HCT116 (cell line): ENCODE data around the gene SPRR1A. TPM values are rescaled to one million over a fixed set of nuclear protein-coding genes. Genes with fewer than 3 reads are reported as not detected.
A peak's percentile ranks its signal among the peaks of the same experiment; 100 is the strongest.

Experiments
- ATAC-seq: fragments of 200-7000 bp; cut with Tn5 transposase; 2 replicates; pipeline ENCODE4 v1.9.1; 2020; ENCODE audit warnings: mild to moderate bottlenecking, moderate library complexity
- BruUV-seq: library from RNA; stranded (reverse); fragments of 400-500 nt; replicated peaks from 2 replicates; lab custom pipeline; 2021; lab: Mats Ljungman, UMichigan
- CTCF ChIA-PET: fragments of 300-600 bp; sonication (Branson Sonifier 250); formaldehyde crosslinking; loops from one replicate; lab custom pipeline; 2021; ENCODE audit warnings: antibody characterized with exemption; lab: Charles Lee
- POLR2A ChIA-PET: fragments of 300-600, 350-600 bp; sonication (Branson Sonifier 250); formaldehyde crosslinking; loops from one replicate; lab custom pipeline; 2021; ENCODE audit warnings: antibody characterized with exemption; lab: Charles Lee
- RAD21 ChIA-PET, 2 experiments: fragments of 300-600 bp; sonication (Branson Sonifier 250); formaldehyde crosslinking; loops; one replicate each; lab custom pipeline; 2023; ENCODE audit warnings: low total read pairs in 2 of 2; ENCODE audit not compliant: uncharacterized antibody in 2 of 2, unreplicated experiment in 2 of 2, low non-redundant PET in 1 of 2; lab: Charles Lee
- DNase-seq: peaks from one replicate; pipeline ENCODE4 v3.0.0-alpha.2; 2010; ENCODE audit warnings: low read depth, low spot score
- H2AFZ ChIP-seq: fragments of 200-600 bp; shearing (Covaris generic), sonication (generic); 2 replicates; pipeline ENCODE4 v1.6.1; 2017; ENCODE audit warnings: low read depth, mixed run types, mixed read lengths, antibody characterized with exemption, low read length; ENCODE audit not compliant: poor library complexity, severe bottlenecking
- H3K27ac ChIP-seq: 2 replicates; pipeline ENCODE4 v1.5.1; 2012; ENCODE audit warnings: low read depth, low read length
- H3K27me3 ChIP-seq: fragments of 200-600 bp; sonication (generic); 2 replicates; pipeline ENCODE4 v1.6.1; 2016; ENCODE audit warnings: mixed run types, low read length, mixed read lengths; ENCODE audit not compliant: insufficient read depth
- H3K36me3 ChIP-seq, 2 experiments: fragments of 200-500 bp in 1 of 2; fragments of 200-600 bp in 1 of 2; sonication (Bioruptor generic) in 1 of 2; sonication (generic) in 1 of 2; 2 replicates each; pipeline versions ENCODE4 v1.5.1 to v1.6.1; 2014 to 2016; ENCODE audit warnings: low read length in 2 of 2, inconsistent platforms in 1 of 2, mixed read lengths in 1 of 2, mixed run types in 1 of 2; ENCODE audit not compliant: insufficient read depth in 2 of 2, control insufficient read depth in 1 of 2
- H3K4me1 ChIP-seq, 2 experiments: fragments of 200-600 bp in 1 of 2; sonication (generic) in 1 of 2; 2 replicates each; pipeline versions ENCODE4 v1.5.1 to v1.6.1; 2012 to 2017; ENCODE audit warnings: low read length in 2 of 2, inconsistent platforms in 1 of 2, mild to moderate bottlenecking in 1 of 2, mixed read lengths in 1 of 2, mixed run types in 1 of 2, moderate library complexity in 1 of 2; ENCODE audit not compliant: insufficient read depth in 2 of 2, control insufficient read depth in 1 of 2
- H3K4me2 ChIP-seq: fragments of 200-600 bp; sonication (generic); 2 replicates; pipeline ENCODE4 v1.6.1; 2017; ENCODE audit warnings: mixed run types, low read length, mixed read lengths
- H3K4me3 ChIP-seq, 2 experiments: fragments of 200-600 bp in 1 of 2; sonication (generic) in 1 of 2; replicated peaks in 1 of 2; 2 replicates each; pipeline ENCODE4 v1.5.1; 2011 to 2016; ENCODE audit warnings: low read length in 2 of 2, control low read depth in 1 of 2, low read depth in 1 of 2, mild to moderate bottlenecking in 1 of 2, mixed read lengths in 1 of 2, mixed run types in 1 of 2
- H3K79me2 ChIP-seq: fragments of 200-600 bp; sonication (generic); 2 replicates; pipeline ENCODE4 v1.6.1; 2017; ENCODE audit warnings: mild to moderate bottlenecking, mixed run types, low read length, moderate library complexity, mixed read lengths; ENCODE audit not compliant: insufficient read depth
- H3K9ac ChIP-seq: fragments of 200-600 bp; sonication (generic); 2 replicates; pipeline ENCODE4 v1.6.1; 2016; ENCODE audit warnings: low read length, mixed read lengths
- H3K9me2 ChIP-seq: fragments of 200-600 bp; sonication (generic), shearing (Covaris generic); 2 replicates; pipeline ENCODE4 v1.6.1; 2017; ENCODE audit warnings: mixed run types, mild to moderate bottlenecking, moderate library complexity; ENCODE audit not compliant: insufficient read depth
- H3K9me3 ChIP-seq, 2 experiments: fragments of 200-500 bp in 1 of 2; fragments of 200-600 bp in 1 of 2; sonication (Bioruptor generic) in 1 of 2; sonication (generic) in 1 of 2; 2 replicates each; pipeline ENCODE4 v1.6.1; 2014 to 2017; ENCODE audit warnings: low read length in 2 of 2, mixed read lengths in 2 of 2, inconsistent platforms in 1 of 2, low read depth in 1 of 2, mild to moderate bottlenecking in 1 of 2, mixed run types in 1 of 2, moderate library complexity in 1 of 2; ENCODE audit not compliant: control insufficient read depth in 1 of 2, insufficient read depth in 1 of 2
- H4K20me1 ChIP-seq: fragments of 200-600 bp; sonication (generic), shearing (Covaris generic); 2 replicates; pipeline ENCODE4 v1.6.1; 2017; ENCODE audit warnings: mixed run types, mild to moderate bottlenecking, moderate library complexity; ENCODE audit not compliant: insufficient read depth
- CBX3 ChIP-seq: IDR thresholded peaks from 2 replicates; pipeline ENCODE4 v1.6.1; 2012; ENCODE audit warnings: low read depth
- CEBPB ChIP-seq: IDR thresholded peaks from 2 replicates; pipeline ENCODE4 v1.6.1; 2012; ENCODE audit warnings: low read depth
- EGR1 ChIP-seq: IDR thresholded peaks from 2 replicates; pipeline ENCODE4 v1.6.1; 2012; ENCODE audit warnings: low read depth
- ELF1 ChIP-seq: IDR thresholded peaks from 2 replicates; pipeline ENCODE4 v1.6.1; 2012; ENCODE audit warnings: low read depth, borderline replicate concordance
- EZH2 ChIP-seq: fragments of 200-600 bp; sonication (generic); IDR thresholded peaks from 2 replicates; pipeline ENCODE4 v1.6.1; 2017; ENCODE audit warnings: antibody characterized with exemption, mixed run types
- EZH2phosphoT487 ChIP-seq: fragments of 200-600 bp; IDR thresholded peaks from 2 replicates; pipeline ENCODE4 v1.6.1; 2018; ENCODE audit warnings: antibody characterized with exemption, borderline replicate concordance
- FOSL1 ChIP-seq: IDR thresholded peaks from 2 replicates; pipeline ENCODE4 v1.6.1; 2012; ENCODE audit warnings: low read depth
- JUND ChIP-seq: IDR thresholded peaks from 2 replicates; pipeline ENCODE4 v1.6.1; 2012
- POLR2AphosphoS5 ChIP-seq: IDR thresholded peaks from 2 replicates; pipeline ENCODE4 v1.6.1; 2011; ENCODE audit warnings: mild to moderate bottlenecking, low read depth, low read length, moderate library complexity
- RAD21 ChIP-seq: IDR thresholded peaks from 2 replicates; pipeline ENCODE4 v1.6.1; 2012; ENCODE audit warnings: low read depth, mild to moderate bottlenecking
- SIN3A ChIP-seq: IDR thresholded peaks from 2 replicates; pipeline ENCODE4 v1.6.1; 2012; ENCODE audit warnings: low read depth
- TCF7L2 ChIP-seq: IDR thresholded peaks from 2 replicates; pipeline ENCODE4 v1.7.0; 2011; ENCODE audit warnings: borderline replicate concordance, inconsistent platforms; ENCODE audit not compliant: insufficient read depth, insufficient read length; ENCODE audit errors: extremely low read depth
- ZNF274 ChIP-seq: fragments of 200-500 bp; sonication (Bioruptor generic); IDR thresholded peaks from 2 replicates; pipeline ENCODE4 v1.6.1; 2014; ENCODE audit warnings: mild to moderate bottlenecking, low read depth, low read length, inconsistent platforms
- intact Hi-C: fragments of 100-400 bp; cut with micrococcal nuclease; formaldehyde crosslinking; loops from 2 replicates; pipeline ENCODE4 v1.10.0; 2022
- total RNA-seq: library from RNA; stranded (reverse); gene quantifications from one replicate; pipeline ENCODE4 v1.2.1, GENCODE V29; 2021; ENCODE audit not compliant: unreplicated experiment
- TF ChIP-seq, protein P1 (sequence below): IDR thresholded peaks from 2 replicates; pipeline ENCODE4 v1.6.1; 2012
- TF ChIP-seq, protein P2 (sequence below), 3 experiments: fragments of 200-600 bp in 1 of 3; sonication (generic) in 1 of 3; IDR thresholded peaks in 2 of 3; conservative IDR thresholded peaks in 1 of 3; 2 replicates each; pipeline ENCODE4 v1.5.1; 2012 to 2017; ENCODE audit warnings: low read depth in 2 of 3, low read length in 2 of 3, antibody characterized with exemption in 1 of 3, borderline replicate concordance in 1 of 3, control low read depth in 1 of 3, mild to moderate bottlenecking in 1 of 3, mixed read lengths in 1 of 3, mixed run types in 1 of 3, moderate library complexity in 1 of 3; ENCODE audit not compliant: insufficient read depth in 1 of 3
- TF ChIP-seq, protein P3 (sequence below): IDR thresholded peaks from 2 replicates; pipeline ENCODE4 v1.6.1; 2012; ENCODE audit warnings: low read depth

SPRR1A gene
- total RNA-seq, 1 experiment from 2014 or later: not detected

DNA sequence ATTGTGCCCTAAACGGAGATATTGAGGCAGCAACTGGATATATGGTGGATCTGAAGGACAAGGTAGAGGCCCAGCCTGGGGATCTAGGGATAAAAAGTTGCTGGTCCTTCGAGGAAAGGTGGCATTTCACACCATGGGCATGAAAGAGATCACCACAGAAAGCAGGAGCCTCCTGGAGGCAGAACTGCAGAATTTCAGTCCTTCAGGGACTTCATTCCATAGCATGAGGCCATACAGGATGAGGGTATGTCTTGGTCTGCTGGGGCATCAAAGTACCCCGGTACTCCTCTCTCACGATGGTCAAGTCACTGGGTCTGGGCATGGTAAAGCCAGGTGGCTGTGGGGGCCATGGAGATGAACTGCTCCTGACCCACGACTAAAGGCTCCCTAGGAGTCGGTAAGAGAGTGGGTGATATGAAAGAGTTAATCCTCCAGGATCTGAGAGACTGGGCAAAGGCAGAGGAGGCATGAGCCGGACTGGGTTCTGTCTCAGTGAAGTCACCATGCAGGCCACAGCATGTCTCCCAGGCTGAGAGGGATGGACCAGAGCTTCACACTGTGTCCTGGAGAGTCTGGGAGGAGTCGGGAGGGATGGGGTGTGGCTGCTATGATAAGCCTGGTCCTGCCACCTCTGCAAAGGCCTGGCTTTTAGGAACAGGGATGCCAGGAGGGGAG lies 42.7 kb upstream of the SPRR1A start:
- Histone ChIP-seq H3K27me3 (peaks cover 4% of the 10 kb centered on the region; the same call in 1 of the 2 replicates), H3K4me2 (no peak overlapping the region), H3K4me3 (no peak overlapping the region), H3K4me1 (no peaks in the 10 kb centered on the region), H4K20me1 (no peaks in the 10 kb centered on the region), H3K9me2 (no peaks in the 10 kb centered on the region), H3K27ac (no peak overlapping the region), H3K9ac (no peak overlapping the region), H3K9me3 (no peaks in the 10 kb centered on the region), H2AFZ (no peak overlapping the region), H3K79me2 (no peaks in the 10 kb centered on the region)
- BruUV-seq: no TSS peak
- DNase-seq: no peak
- ChIA-PET CTCF (no interaction called here), RAD21 (no interaction called here), POLR2A (no interaction called here)
- TF ChIP-seq JUND (no peak), EGR1 (no peak), ELF1 (no peak), CEBPB (no peak), EZH2phosphoT487 (no peak), SIN3A (no peak), CBX3 (no peak), EZH2 (no peak), POLR2AphosphoS5 (no peak), FOSL1 (no peak), RAD21 (no peak), ZNF274 (no peak), TCF7L2 (no peak)
- TF ChIP-seq, protein P1, sequence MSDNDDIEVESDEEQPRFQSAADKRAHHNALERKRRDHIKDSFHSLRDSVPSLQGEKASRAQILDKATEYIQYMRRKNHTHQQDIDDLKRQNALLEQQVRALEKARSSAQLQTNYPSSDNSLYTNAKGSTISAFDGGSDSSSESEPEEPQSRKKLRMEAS: peak; percentile 36; the same call in 1 of the 2 replicates
- TF ChIP-seq, protein P2, sequence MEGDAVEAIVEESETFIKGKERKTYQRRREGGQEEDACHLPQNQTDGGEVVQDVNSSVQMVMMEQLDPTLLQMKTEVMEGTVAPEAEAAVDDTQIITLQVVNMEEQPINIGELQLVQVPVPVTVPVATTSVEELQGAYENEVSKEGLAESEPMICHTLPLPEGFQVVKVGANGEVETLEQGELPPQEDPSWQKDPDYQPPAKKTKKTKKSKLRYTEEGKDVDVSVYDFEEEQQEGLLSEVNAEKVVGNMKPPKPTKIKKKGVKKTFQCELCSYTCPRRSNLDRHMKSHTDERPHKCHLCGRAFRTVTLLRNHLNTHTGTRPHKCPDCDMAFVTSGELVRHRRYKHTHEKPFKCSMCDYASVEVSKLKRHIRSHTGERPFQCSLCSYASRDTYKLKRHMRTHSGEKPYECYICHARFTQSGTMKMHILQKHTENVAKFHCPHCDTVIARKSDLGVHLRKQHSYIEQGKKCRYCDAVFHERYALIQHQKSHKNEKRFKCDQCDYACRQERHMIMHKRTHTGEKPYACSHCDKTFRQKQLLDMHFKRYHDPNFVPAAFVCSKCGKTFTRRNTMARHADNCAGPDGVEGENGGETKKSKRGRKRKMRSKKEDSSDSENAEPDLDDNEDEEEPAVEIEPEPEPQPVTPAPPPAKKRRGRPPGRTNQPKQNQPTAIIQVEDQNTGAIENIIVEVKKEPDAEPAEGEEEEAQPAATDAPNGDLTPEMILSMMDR (IDR thresholded peaks at IDR 0.05 in 2 of 3, conservative IDR thresholded peaks at IDR 0.05 in 1 of 3; ENCODE audit: borderline replicate concordance in 1 of 3, insufficient read depth in 1 of 3, low read depth in 2 of 3, low read length in 2 of 3): peak in 2 of 3 experiments; percentile 22 to 41; a peak in 2 of 6 replicates
- TF ChIP-seq, protein P3, sequence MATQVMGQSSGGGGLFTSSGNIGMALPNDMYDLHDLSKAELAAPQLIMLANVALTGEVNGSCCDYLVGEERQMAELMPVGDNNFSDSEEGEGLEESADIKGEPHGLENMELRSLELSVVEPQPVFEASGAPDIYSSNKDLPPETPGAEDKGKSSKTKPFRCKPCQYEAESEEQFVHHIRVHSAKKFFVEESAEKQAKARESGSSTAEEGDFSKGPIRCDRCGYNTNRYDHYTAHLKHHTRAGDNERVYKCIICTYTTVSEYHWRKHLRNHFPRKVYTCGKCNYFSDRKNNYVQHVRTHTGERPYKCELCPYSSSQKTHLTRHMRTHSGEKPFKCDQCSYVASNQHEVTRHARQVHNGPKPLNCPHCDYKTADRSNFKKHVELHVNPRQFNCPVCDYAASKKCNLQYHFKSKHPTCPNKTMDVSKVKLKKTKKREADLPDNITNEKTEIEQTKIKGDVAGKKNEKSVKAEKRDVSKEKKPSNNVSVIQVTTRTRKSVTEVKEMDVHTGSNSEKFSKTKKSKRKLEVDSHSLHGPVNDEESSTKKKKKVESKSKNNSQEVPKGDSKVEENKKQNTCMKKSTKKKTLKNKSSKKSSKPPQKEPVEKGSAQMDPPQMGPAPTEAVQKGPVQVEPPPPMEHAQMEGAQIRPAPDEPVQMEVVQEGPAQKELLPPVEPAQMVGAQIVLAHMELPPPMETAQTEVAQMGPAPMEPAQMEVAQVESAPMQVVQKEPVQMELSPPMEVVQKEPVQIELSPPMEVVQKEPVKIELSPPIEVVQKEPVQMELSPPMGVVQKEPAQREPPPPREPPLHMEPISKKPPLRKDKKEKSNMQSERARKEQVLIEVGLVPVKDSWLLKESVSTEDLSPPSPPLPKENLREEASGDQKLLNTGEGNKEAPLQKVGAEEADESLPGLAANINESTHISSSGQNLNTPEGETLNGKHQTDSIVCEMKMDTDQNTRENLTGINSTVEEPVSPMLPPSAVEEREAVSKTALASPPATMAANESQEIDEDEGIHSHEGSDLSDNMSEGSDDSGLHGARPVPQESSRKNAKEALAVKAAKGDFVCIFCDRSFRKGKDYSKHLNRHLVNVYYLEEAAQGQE: no peak
- TF ChIP-seq, all 23 proteins: peak for 2
- intact Hi-C loops: no loop called here
- peak; percentile 70 for ATAC-seq
- H3K36me3 ChIP-seq: no peaks in the 10 kb centered on the region
